Natural killer cell (primary cell): ENCODE data around the gene ZMIZ1. TPM values are rescaled to one million over a fixed set of nuclear protein-coding genes. Genes with fewer than 3 reads are reported as not detected.
A peak's percentile ranks its signal among the peaks of the same experiment; 100 is the strongest.

Experiments used
- ATAC-seq, 3 donors: fragments of 150-1000 bp in 2 of 3; fragments of 200-7000 bp in 1 of 3; cut with Tn5 transposase; 1 replicate in 1 of 3; 2 replicates in 2 of 3; pipeline ENCODE4 v1.10.0; 2021; ENCODE audit warnings: mild to moderate bottlenecking in 2 of 3, moderate library complexity in 2 of 3
- DNase-seq, 2 donors: peaks; one replicate each; pipeline versions ENCODE4 v3.0.0 to v3.0.0-alpha.2; 2013 to 2021; ENCODE audit warnings: mixed read lengths in 1 of 2
- H3K27ac ChIP-seq: one replicate; pipeline ENCODE4 v1.5.1; 2013; ENCODE audit warnings: mild to moderate bottlenecking, low read length
- H3K27me3 ChIP-seq: one replicate; pipeline ENCODE4 v1.6.1; 2013; ENCODE audit warnings: low read length; ENCODE audit not compliant: control insufficient read depth, insufficient read depth
- H3K36me3 ChIP-seq: one replicate; pipeline ENCODE4 v1.6.1; 2013; ENCODE audit warnings: low read length; ENCODE audit not compliant: control insufficient read depth, insufficient read depth
- H3K4me1 ChIP-seq: one replicate; pipeline ENCODE4 v1.6.1; 2013; ENCODE audit warnings: low read length; ENCODE audit not compliant: control insufficient read depth, insufficient read depth
- H3K4me3 ChIP-seq: one replicate; pipeline ENCODE4 v1.5.1; 2013; ENCODE audit warnings: low read length
- H3K9me3 ChIP-seq: one replicate; pipeline ENCODE4 v1.6.1; 2013; ENCODE audit warnings: low read length; ENCODE audit not compliant: control insufficient read depth, insufficient read depth
- H3K27ac Mint-ChIP-seq, 2 donors: one replicate each; pipeline ENCODE4 v1.8.0; 2022; ENCODE audit warnings: mild to moderate bottlenecking in 2 of 2, mixed read lengths in 2 of 2, moderate library complexity in 1 of 2
- H3K27me3 Mint-ChIP-seq, 2 donors: one replicate each; pipeline ENCODE4 v1.8.0; 2022; ENCODE audit warnings: low read depth in 2 of 2, mixed read lengths in 2 of 2
- H3K36me3 Mint-ChIP-seq: one replicate; pipeline ENCODE4 v1.8.0; 2022; ENCODE audit warnings: mixed read lengths
- H3K4me1 Mint-ChIP-seq, 2 donors: one replicate each; pipeline ENCODE4 v1.8.0; 2022; ENCODE audit warnings: mixed read lengths in 2 of 2
- H3K4me3 Mint-ChIP-seq: one replicate; pipeline ENCODE4 v1.8.0; 2022; ENCODE audit warnings: mild to moderate bottlenecking, moderate library complexity, mixed read lengths
- H3K9me3 Mint-ChIP-seq, 2 donors: one replicate each; pipeline ENCODE4 v1.8.0; 2022; ENCODE audit warnings: mixed read lengths in 2 of 2
- CTCF ChIP-seq: fragments of 200-600 bp; IDR thresholded peaks from one replicate; pipeline ENCODE4 v1.8.0; 2022; ENCODE audit warnings: antibody characterized with exemption
- WGBS: methylation state at CpG from one replicate; pipeline ENCODE4 v1.1.7; 2013; ENCODE audit warnings: missing lambda C conversion rate; ENCODE audit not compliant: insufficient coverage; 5-methylcytosine and 5-hydroxymethylcytosine counted together
- intact Hi-C: fragments of 100-400 bp; cut with micrococcal nuclease; formaldehyde crosslinking; loops from one replicate; pipeline ENCODE4 v1.14.2; 2022
- total RNA-seq, 4 donors: library from RNA; stranded (reverse); fragments of 120-200 nt in 1 of 4; gene quantifications; one replicate each; pipeline versions ENCODE4 v1.2.3 to v1.2.4, GENCODE V29; 2013 to 2022

ZMIZ1 gene
- total RNA-seq, 3 donors from 2014 or later (not counting 1 experiment from before 2014, with no cell fraction given) = 36.5 to 51.5 (median 37.9) TPM

GRCh38 chr10:79270466-79271246 is 201.9 kb downstream of the ZMIZ1 start:
- H3K27ac Mint-ChIP-seq = peak overlapping the region in 1 of 2 donors; percentile 68

GRCh38 chr10:79272353-79272752 is 203.6 kb downstream of the ZMIZ1 start:
- H3K36me3 Mint-ChIP-seq = no peaks in the 10 kb centered on the region
- Histone ChIP-seq H3K4me1 (peaks cover 74% of the 10 kb centered on the region), H3K36me3 (peaks cover 5% of the 10 kb centered on the region), H3K4me3 (no peak overlapping the region), H3K27ac (no peak overlapping the region), H3K27me3 (no peaks in the 10 kb centered on the region), H3K9me3 (no peaks in the 10 kb centered on the region)
- DNase-seq (no peak), ATAC-seq (peak; percentile 5 to 63 (median 21))
- peaks cover 44 to 62% of the 10 kb centered on the region in 2 donors for H3K4me1 Mint-ChIP-seq
- WGBS = 88% methylated on average over 13 of the region's 13 CpGs
- H3K4me3 Mint-ChIP-seq = no peak overlapping the region
- TF ChIP-seq CTCF = no peak
- H3K27ac Mint-ChIP-seq = no peak overlapping the region
- no peaks in the 10 kb centered on the region for H3K9me3 Mint-ChIP-seq
- intact Hi-C loops = no loop called here
- H3K27me3 Mint-ChIP-seq = no peaks in the 10 kb centered on the region

More at GRCh38 chr10:79270466-79271246, 201.9 kb downstream of the ZMIZ1 start:
- no peaks in the 10 kb centered on the region for H3K9me3 Mint-ChIP-seq
- Histone ChIP-seq H3K4me1 (peaks cover 91% of the 10 kb centered on the region), H3K9me3 (no peaks in the 10 kb centered on the region), H3K4me3 (no peak overlapping the region), H3K36me3 (no peaks in the 10 kb centered on the region), H3K27ac (no peak overlapping the region), H3K27me3 (no peaks in the 10 kb centered on the region)
- H3K27me3 Mint-ChIP-seq = no peaks in the 10 kb centered on the region
- ATAC-seq (peak in 1 of 3 donors; percentile 25), DNase-seq (no peak)
- H3K36me3 Mint-ChIP-seq = no peaks in the 10 kb centered on the region
- WGBS = 83% methylated on average over 15 of the region's 16 CpGs
- H3K4me3 Mint-ChIP-seq = no peak overlapping the region
- peaks cover 61 to 79% of the 10 kb centered on the region in 2 donors for H3K4me1 Mint-ChIP-seq
- intact Hi-C loops = no loop called here
- no peak for TF ChIP-seq CTCF

DNA sequence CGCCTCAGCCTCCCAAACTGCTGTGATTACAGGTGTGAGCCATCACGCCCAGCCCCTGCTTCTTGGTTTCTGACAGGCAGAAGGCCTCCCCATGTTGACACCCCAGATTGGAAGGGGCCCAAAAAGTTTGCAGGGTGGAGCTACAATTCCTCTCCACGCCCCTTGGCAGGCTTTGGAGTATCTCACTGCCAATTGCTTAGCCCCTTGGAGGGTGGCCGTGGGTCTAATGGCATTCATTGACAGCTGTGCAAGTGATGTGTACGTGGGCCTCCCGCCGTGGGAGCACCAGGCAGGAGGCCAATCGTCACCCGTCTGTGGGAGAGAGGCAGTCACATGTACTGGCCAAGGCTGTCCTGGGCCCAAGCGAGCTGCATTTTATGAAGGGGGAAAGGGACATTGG is 204.8 kb downstream of the ZMIZ1 start:
- H3K4me1 ChIP-seq = peaks cover 62% of the 10 kb centered on the region
- no peaks in the 10 kb centered on the region for H3K36me3 Mint-ChIP-seq
- DNase-seq (no peak), ATAC-seq (no peak)
- no peak overlapping the region for H3K27ac ChIP-seq
- no peaks in the 10 kb centered on the region for H3K9me3 ChIP-seq
- no peaks in the 10 kb centered on the region for H3K27me3 ChIP-seq
- H3K27me3 Mint-ChIP-seq = no peaks in the 10 kb centered on the region
- intact Hi-C loops = no loop called here
- H3K27ac Mint-ChIP-seq = no peak overlapping the region
- no peak overlapping the region for H3K4me3 ChIP-seq
- no peaks in the 10 kb centered on the region for H3K9me3 Mint-ChIP-seq
- H3K4me1 Mint-ChIP-seq = peaks cover 32 to 50% of the 10 kb centered on the region in 2 donors
- 92% methylated on average over 10 of the region's 10 CpGs for WGBS
- no peak for TF ChIP-seq CTCF
- H3K36me3 ChIP-seq = peaks cover 16% of the 10 kb centered on the region
- no peak overlapping the region for H3K4me3 Mint-ChIP-seq
